ENCODE results near the gene PLXDC1.

GRCh38 chr17:39170109-39170508 is 18.7 kb upstream of the PLXDC1 start:
- TF ChIP-seq CTCF (IDR thresholded peaks at IDR 0.05) (no peak), POLR2A (IDR thresholded peaks at IDR 0.05) (no peak)

Data from right lobe of liver (tissue), 4 donors.